Superior temporal gyrus (tissue), 1 donor: ENCODE data around the gene KLF13.

ENCODE experiments used
- DNase-seq: peaks from one replicate; pipeline ENCODE4 v3.0.0-alpha.2; 2016; ENCODE audit errors: extremely low spot score

KLF13 gene

DNA sequence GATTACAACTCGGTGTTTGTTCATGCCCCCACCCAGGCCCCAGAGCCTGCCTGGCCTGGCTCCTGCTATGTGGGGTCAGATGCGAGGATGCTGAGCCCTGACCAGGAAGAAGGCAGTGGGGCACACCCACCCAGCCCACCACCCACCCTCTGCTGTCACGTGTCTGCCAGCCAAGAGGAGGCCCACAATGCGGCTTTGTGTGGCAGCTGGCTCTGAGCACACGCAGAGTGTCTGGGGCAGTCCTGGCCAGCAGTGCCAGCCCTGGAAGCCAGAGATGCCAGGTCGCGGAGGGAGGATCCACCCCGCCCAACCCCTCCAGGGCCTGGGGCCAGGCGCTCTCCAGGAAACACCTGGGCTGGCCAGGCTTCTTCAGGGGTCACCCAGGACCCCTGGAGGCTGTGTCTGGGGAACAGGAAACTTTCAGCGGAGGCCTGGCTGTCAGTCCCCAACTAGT is 26.4 kb upstream of the KLF13 start:
- peak; percentile 93 for DNase-seq

- peak; percentile 24 for DNase-seq
These were observed 25.5 kb upstream of the KLF13 start for GRCh38 chr15:31300981-31301672.

- peak; percentile 22 for DNase-seq
These were observed 25.0 kb upstream of the KLF13 start for GRCh38 chr15:31301673-31301990.

DNA sequence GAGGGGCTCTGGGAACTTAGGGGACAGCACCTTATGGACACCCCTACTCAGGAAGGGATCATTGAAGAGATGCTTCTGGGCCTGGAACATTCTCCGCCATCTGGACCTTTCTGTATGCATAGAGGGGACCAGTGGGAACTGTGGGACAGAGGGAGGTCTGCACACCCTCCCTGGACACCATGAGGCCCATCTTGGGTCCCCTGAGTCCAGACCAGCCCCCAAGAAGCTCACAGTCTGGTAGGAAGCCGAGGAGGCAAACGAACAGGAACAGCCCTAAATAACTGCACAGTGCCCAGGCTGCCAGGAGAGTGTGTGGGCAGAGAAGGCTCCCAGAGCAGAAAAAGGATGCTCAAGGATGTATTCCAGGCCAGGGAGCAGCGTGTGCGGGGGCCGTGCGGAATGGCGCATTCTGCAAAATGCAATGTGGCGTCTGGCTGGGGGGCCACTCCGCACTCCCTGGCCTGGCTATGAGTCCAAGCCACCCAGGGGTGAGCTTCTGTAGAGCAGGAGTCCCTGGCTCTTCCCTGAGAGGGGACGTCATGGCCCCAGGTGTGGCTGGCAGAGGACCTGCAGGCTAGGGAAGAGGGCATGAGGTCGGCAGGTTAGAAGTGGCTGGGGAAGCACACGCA is 24.5 kb upstream of the KLF13 start:
- peak; percentile 43 for DNase-seq

- peak; percentile 39 for DNase-seq
These were observed 23.6 kb upstream of the KLF13 start for GRCh38 chr15:31302778-31303725.

DNA sequence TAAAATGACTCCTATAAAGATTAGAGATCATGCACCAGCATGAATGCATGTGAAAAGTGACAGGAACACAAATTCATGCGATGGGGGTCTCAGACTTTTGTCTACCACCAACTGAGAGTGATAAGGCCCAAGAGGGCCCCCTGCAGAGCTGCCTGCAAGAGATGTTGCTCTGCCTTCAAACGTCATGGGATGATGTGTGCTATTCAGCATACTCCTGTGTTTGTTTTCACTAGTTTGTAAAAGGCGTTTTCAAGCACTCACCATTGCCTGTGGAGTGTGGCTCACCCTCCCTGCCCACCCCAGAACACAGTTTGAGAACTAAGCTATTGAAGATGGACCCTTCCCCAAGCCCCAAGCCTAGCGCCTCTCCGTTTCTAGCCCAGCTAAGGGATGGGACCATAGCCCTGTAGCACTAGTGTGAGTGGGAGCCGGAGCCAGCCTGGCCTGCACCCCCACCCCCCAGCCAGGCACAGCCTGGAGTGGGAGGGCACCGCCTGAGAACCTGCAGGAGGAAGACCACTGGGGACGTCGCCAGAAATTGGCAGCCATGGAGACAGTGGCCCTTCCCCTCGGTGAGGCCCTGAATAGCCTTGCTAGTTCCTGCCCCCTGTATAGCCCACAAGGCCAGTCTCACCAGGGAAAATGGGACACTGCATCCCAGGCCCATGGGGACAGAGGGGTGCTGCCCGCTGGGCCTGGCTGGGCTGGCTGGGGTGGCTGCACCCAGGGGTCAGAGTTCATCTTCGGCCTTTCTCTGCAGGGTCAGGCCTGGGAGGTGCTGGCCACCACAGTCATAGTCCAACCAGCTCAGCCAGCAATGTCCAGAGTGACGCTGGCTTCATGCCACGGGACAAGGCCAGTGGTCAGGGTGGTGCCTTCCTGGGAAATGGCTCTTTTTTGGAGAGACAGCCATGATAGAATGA is 22.6 kb upstream of the KLF13 start:
- DNase-seq = no peak

- peak; percentile 59 for DNase-seq
These were observed 21.8 kb upstream of the KLF13 start for GRCh38 chr15:31304751-31305365.

DNA sequence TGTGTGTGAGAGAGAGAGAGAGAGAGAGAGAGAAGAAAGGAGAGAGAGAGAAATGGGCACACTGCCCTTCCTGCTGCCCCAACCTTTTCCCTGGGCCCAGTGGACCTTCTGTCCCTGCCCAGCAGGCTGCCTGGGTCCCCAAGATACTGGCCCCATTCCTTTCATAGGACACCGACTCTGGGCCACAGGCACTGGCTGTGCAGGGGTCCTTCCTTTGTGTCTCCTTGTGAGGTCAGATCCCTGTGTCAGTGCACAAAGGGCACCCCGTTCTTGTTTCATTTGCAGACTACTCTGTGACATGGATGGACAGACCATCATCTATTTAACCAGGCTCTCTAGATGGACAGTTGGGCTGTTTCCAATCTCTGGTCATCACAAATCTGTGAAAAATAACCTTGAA is 21.3 kb upstream of the KLF13 start:
- peak; percentile 49 for DNase-seq

GRCh38 chr15:31305796-31306425 is 20.7 kb upstream of the KLF13 start:
- no peak for DNase-seq

GRCh38 chr15:31306426-31307269 is 20.0 kb upstream of the KLF13 start:
- peak; percentile 91 for DNase-seq

GRCh38 chr15:31307270-31308184 is 19.1 kb upstream of the KLF13 start:
- DNase-seq = no peak

- DNase-seq = no peak
These were observed 18.4 kb upstream of the KLF13 start for GRCh38 chr15:31308185-31308639.

GRCh38 chr15:31309893-31310606 is 16.6 kb upstream of the KLF13 start:
- no peak for DNase-seq

- DNase-seq = no peak
These were observed 14.7 kb upstream of the KLF13 start for GRCh38 chr15:31311735-31312619.

- no peak for DNase-seq
These were observed 13.4 kb upstream of the KLF13 start for GRCh38 chr15:31313223-31313622.

GRCh38 chr15:31314380-31314779 is 12.3 kb upstream of the KLF13 start:
- no peak for DNase-seq
